K562 (cell line): Measurements from ENCODE around the gene AHCY. TPM values are rescaled to one million over a fixed set of nuclear protein-coding genes. Genes with fewer than 3 reads are reported as not detected.

Experiments
- C11orf30 ChIP-seq: fragments of 450-650 bp; IDR thresholded peaks from 2 replicates; pipeline ENCODE4 v1.6.1; 2016; ENCODE audit warnings: low read depth, mild to moderate bottlenecking
- CEBPG ChIP-seq, 3 experiments: fragments of 200-800 bp in 1 of 3; sonication (Bioruptor generic) in 1 of 3; sonication (generic) in 1 of 3; formaldehyde crosslinking in 1 of 3; IDR thresholded peaks in 2 of 3; conservative IDR thresholded peaks in 1 of 3; 2 replicates each; pipeline versions ENCODE4 v1.6.1 to v1.8.0; 2016 to 2022; ENCODE audit warnings: missing compliant biosample characterization in 2 of 3, missing genetic modification characterization in 2 of 3, mild to moderate bottlenecking in 1 of 3, missing genetic modification reagents in 1 of 3
- CXXC5 ChIP-seq: fragments of 250-450 bp; sonication (Bioruptor Pico); IDR thresholded peaks from 2 replicates; pipeline ENCODE4 v1.8.0; 2022; ENCODE audit warnings: inconsistent platforms, mild to moderate bottlenecking, moderate library complexity
- E2F1 ChIP-seq: sonication (generic); formaldehyde crosslinking; IDR thresholded peaks from 2 replicates; pipeline ENCODE4 v1.8.1; 2023; ENCODE audit warnings: mild to moderate bottlenecking, missing genetic modification reagents, moderate library complexity
- ELF1 ChIP-seq: fragments of 200-800 bp; sonication (Bioruptor generic); IDR thresholded peaks from 2 replicates; pipeline ENCODE4 v1.6.1; 2016; ENCODE audit warnings: missing genetic modification characterization, missing compliant biosample characterization
- FOXJ2 ChIP-seq: fragments of 200-800 bp; sonication (Bioruptor generic); IDR thresholded peaks from 2 replicates; pipeline ENCODE4 v1.6.1; 2016; ENCODE audit warnings: missing genetic modification characterization, missing compliant biosample characterization
- MCM3 ChIP-seq: fragments of 450-650 bp; IDR thresholded peaks from 2 replicates; pipeline ENCODE4 v1.6.1; 2016
- MEF2A ChIP-seq: IDR thresholded peaks from 2 replicates; pipeline ENCODE4 v1.6.1; 2011; ENCODE audit warnings: low read depth, mild to moderate bottlenecking, low read length, moderate library complexity; ENCODE audit not compliant: control insufficient read depth
- NCOA2 ChIP-seq, 2 experiments: fragments of 450-650 bp; IDR thresholded peaks; 2 replicates each; pipeline ENCODE4 v1.6.1; 2018; ENCODE audit warnings: mild to moderate bottlenecking in 2 of 2, moderate library complexity in 1 of 2; ENCODE audit not compliant: partially characterized antibody in 2 of 2
- PCBP2 ChIP-seq: fragments of 200-400 bp; formaldehyde crosslinking; IDR thresholded peaks from 2 replicates; pipeline ENCODE4 v1.6.1; 2018; ENCODE audit warnings: low read length, low read depth, mild to moderate bottlenecking, moderate library complexity; ENCODE audit not compliant: poor library complexity, severe bottlenecking
- PRDM10 ChIP-seq: fragments of 450-650 bp; IDR thresholded peaks from 2 replicates; pipeline ENCODE4 v1.6.1; 2018; ENCODE audit not compliant: partially characterized antibody
- RAD21 ChIP-seq, 2 experiments: fragments of 250-450 bp in 1 of 2; fragments of 450-650 bp in 1 of 2; sonication (Bioruptor Pico) in 1 of 2; formaldehyde crosslinking in 1 of 2; IDR thresholded peaks in 1 of 2; conservative IDR thresholded peaks in 1 of 2; 2 replicates each; pipeline versions ENCODE4 v1.4.0 to v1.8.0; 2020 to 2022; ENCODE audit warnings: mild to moderate bottlenecking in 2 of 2, moderate library complexity in 1 of 2
- TAL1 ChIP-seq: fragments of 450-650 bp; IDR thresholded peaks from 2 replicates; pipeline ENCODE4 v1.6.1; 2016; ENCODE audit warnings: mild to moderate bottlenecking
- ZBTB9 ChIP-seq: fragments of 450-650 bp; formaldehyde crosslinking; IDR thresholded peaks from 2 replicates; pipeline ENCODE4 v1.4.0; 2020; ENCODE audit warnings: mild to moderate bottlenecking, moderate library complexity
- ZKSCAN1 ChIP-seq: fragments of 150-350 bp; IDR thresholded peaks from 2 replicates; pipeline ENCODE4 v1.6.1; 2016; ENCODE audit warnings: low read depth, low read length
- ZNF23 ChIP-seq: fragments of 250-450 bp; sonication (Bioruptor Pico); IDR thresholded peaks from 2 replicates; pipeline ENCODE4 v1.4.0; 2020; ENCODE audit warnings: mild to moderate bottlenecking
- ZNF280B ChIP-seq: fragments of 250-450 bp; sonication (Bioruptor Pico); IDR thresholded peaks from 2 replicates; pipeline ENCODE4 v1.5.1; 2021; ENCODE audit warnings: mild to moderate bottlenecking
- ZNF551 ChIP-seq: fragments of 250-450 bp; sonication (Bioruptor Pico); IDR thresholded peaks from 2 replicates; pipeline ENCODE4 v1.5.0; 2021; ENCODE audit warnings: mild to moderate bottlenecking, moderate library complexity
- ZNF699 ChIP-seq: fragments of 250-450 bp; sonication (Bioruptor Pico); IDR thresholded peaks from 2 replicates; pipeline ENCODE4 v1.8.0; 2021; ENCODE audit warnings: mild to moderate bottlenecking, moderate library complexity; ENCODE audit not compliant: insufficient replicate concordance
- polyA plus RNA-seq, 8 experiments: library from polyadenylated mRNA; depleted of rRNA in 4 of 8; stranded (reverse) in 5 of 8; unstranded in 3 of 8; fragments of >200 nt; fragmentation: Nextera tagmentation in 2 of 8; fragmentation: Illumina TruSeq in 1 of 8; extraction: Ambion mirVana in 2 of 8; extraction: Trizol in 1 of 8; gene quantifications; 2 replicates each; pipeline versions ENCODE4 v1.2.1 to v1.2.3, GENCODE V29; 2011 to 2014; ENCODE audit warnings: inconsistent platforms in 1 of 8, missing spikeins in 1 of 8
- total RNA-seq, 7 experiments: library from RNA; depleted of rRNA in 6 of 7; stranded (reverse); fragments of >200 nt in 6 of 7; fragmentation: Illumina TruSeq in 2 of 7; extraction: Trizol in 2 of 7; gene quantifications; 2 replicates each; pipeline versions ENCODE4 v1.2.1 to v1.2.3, GENCODE V29; 2011 to 2021; ENCODE audit warnings: low replicate concordance in 1 of 7
- TF ChIP-seq, protein P1 (sequence below): fragments of 450-650 bp; conservative IDR thresholded peaks from 2 replicates; pipeline ENCODE4 v1.6.1; 2016; ENCODE audit warnings: missing genetic modification characterization, low read depth, mild to moderate bottlenecking, missing compliant biosample characterization, moderate library complexity

The AHCY gene
- total and polyA plus RNA-seq, 9 of the 15 experiments (the other 6 are each of a cell fraction or from before 2014, with no cell fraction given), result 82.5 to 269 (median 190) TPM

DNA sequence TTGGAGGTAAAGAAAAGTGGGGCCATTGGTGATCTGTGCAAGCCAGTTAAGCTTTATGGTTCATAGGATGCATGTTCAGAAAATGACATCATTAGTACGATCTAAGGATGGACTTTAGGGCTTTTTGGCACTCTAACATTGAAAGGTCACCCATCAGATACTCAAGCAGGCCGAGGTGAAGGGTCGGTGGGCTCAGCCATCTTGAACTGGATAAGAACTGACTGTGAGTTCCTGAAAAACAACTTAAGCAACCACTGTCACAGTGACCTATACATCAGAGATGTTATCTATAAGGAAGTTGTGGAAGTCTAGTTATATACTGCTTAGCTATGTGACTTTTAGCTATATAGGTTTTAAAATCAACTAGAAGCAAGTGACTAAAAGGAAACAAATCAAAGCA, 46.9 kb upstream of the AHCY start (continued):
- TF ChIP-seq MCM3, result no peak
- no peak for TF ChIP-seq CXXC5
- peak; percentile 32; the same call in 1 of the 2 replicates for TF ChIP-seq ELF1 (tag)
- no peak for TF ChIP-seq E2F1 (CRISPR knock-in tag)
- TF ChIP-seq RAD21 (CRISPR knock-in tag; conservative IDR thresholded peaks at IDR 0.05 in 1 of 2, IDR thresholded peaks at IDR 0.05 in 1 of 2), result no peak
- TF ChIP-seq, protein P1, sequence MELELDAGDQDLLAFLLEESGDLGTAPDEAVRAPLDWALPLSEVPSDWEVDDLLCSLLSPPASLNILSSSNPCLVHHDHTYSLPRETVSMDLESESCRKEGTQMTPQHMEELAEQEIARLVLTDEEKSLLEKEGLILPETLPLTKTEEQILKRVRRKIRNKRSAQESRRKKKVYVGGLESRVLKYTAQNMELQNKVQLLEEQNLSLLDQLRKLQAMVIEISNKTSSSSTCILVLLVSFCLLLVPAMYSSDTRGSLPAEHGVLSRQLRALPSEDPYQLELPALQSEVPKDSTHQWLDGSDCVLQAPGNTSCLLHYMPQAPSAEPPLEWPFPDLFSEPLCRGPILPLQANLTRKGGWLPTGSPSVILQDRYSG (tag), result no peak
- no peak for TF ChIP-seq MEF2A
- no peak for TF ChIP-seq ZBTB9
- no peak for TF ChIP-seq ZNF699
- TF ChIP-seq C11orf30, result no peak
- TF ChIP-seq NCOA2 (IDR thresholded peaks at IDR 0.05; ENCODE audit: partially characterized antibody in 2 of 2), result no peak
- TF ChIP-seq ZKSCAN1, result no peak
- TF ChIP-seq ZNF280B, result no peak
- no peak for TF ChIP-seq TAL1
- no peak for TF ChIP-seq PCBP2
- TF ChIP-seq ZNF551 (CRISPR knock-in tag), result no peak
- no peak for TF ChIP-seq PRDM10
- no peak for TF ChIP-seq FOXJ2
- TF ChIP-seq ZNF23 (CRISPR knock-in tag), result no peak
- no peak for TF ChIP-seq CEBPG (CRISPR knock-in tag; IDR thresholded peaks at IDR 0.05)
- TF ChIP-seq CEBPG (tag; conservative IDR thresholded peaks at IDR 0.05 in 1 of 2, IDR thresholded peaks at IDR 0.05 in 1 of 2), result peak; percentile 37 to 54; a peak in 3 of 4 replicates
